K562 (cell line): Measurements from ENCODE around the gene NDOR1. TPM values are rescaled to one million over a fixed set of nuclear protein-coding genes. Genes with fewer than 3 reads are reported as not detected.

ENCODE experiments used
- ARNT ChIP-seq, 2 experiments: fragments of 450-650 bp; IDR thresholded peaks; 2 replicates each; pipeline ENCODE4 v1.6.1; 2016; ENCODE audit warnings: mild to moderate bottlenecking in 1 of 2
- CHD2 ChIP-seq: IDR thresholded peaks from 2 replicates; pipeline ENCODE4 v1.6.1; 2011; ENCODE audit warnings: low read depth, low read length
- CREB1 ChIP-seq, 2 experiments: sonication (generic) in 1 of 2; formaldehyde crosslinking in 1 of 2; IDR thresholded peaks; 2 replicates each; pipeline versions ENCODE4 v1.6.1 to v1.8.0; 2012 to 2022; ENCODE audit warnings: inconsistent platforms in 1 of 2, mild to moderate bottlenecking in 1 of 2, missing genetic modification reagents in 1 of 2, moderate library complexity in 1 of 2
- ESRRB ChIP-seq: fragments of 250-450 bp; sonication (Bioruptor Pico); IDR thresholded peaks from 2 replicates; pipeline ENCODE4 v1.5.0; 2020; ENCODE audit warnings: mild to moderate bottlenecking, moderate library complexity, borderline replicate concordance
- GATA2 ChIP-seq: sonication (generic); formaldehyde crosslinking; IDR thresholded peaks from 2 replicates; pipeline ENCODE4 v1.4.0; 2020; ENCODE audit warnings: mild to moderate bottlenecking, missing genetic modification reagents
- HSF4 ChIP-seq: fragments of 250-450 bp; sonication (Bioruptor Pico); IDR thresholded peaks from 2 replicates; pipeline ENCODE4 v2.1.2; 2022; ENCODE audit warnings: mild to moderate bottlenecking, moderate library complexity, borderline replicate concordance
- KLF13 ChIP-seq: fragments of 450-650 bp; IDR thresholded peaks from 2 replicates; pipeline ENCODE4 v1.6.1; 2016; ENCODE audit warnings: missing genetic modification characterization, low read depth, mild to moderate bottlenecking, missing compliant biosample characterization, moderate library complexity, borderline replicate concordance
- MAFF ChIP-seq: IDR thresholded peaks from 2 replicates; pipeline ENCODE4 v1.6.1; 2012; ENCODE audit warnings: low read length, improper control_type of control experiment
- MTA2 ChIP-seq: fragments of 450-650 bp; IDR thresholded peaks from 2 replicates; pipeline ENCODE4 v1.6.1; 2016; ENCODE audit warnings: low read depth
- NELFE ChIP-seq: IDR thresholded peaks from 2 replicates; pipeline ENCODE4 v1.6.1; 2011; ENCODE audit warnings: mild to moderate bottlenecking; ENCODE audit not compliant: insufficient read depth, insufficient read length
- NFIX ChIP-seq: fragments of 250-450 bp; sonication (Bioruptor Pico); IDR thresholded peaks from 2 replicates; pipeline ENCODE4 v1.4.0; 2020; ENCODE audit warnings: low read depth, mild to moderate bottlenecking, moderate library complexity
- NFRKB ChIP-seq: fragments of 450-650 bp; IDR thresholded peaks from 2 replicates; pipeline ENCODE4 v1.6.1; 2016; ENCODE audit warnings: low read depth
- PHB2 ChIP-seq: fragments of 450-650 bp; IDR thresholded peaks from 2 replicates; pipeline ENCODE4 v1.6.1; 2017; ENCODE audit warnings: low read depth
- PHF21A ChIP-seq: fragments of 450-650 bp; IDR thresholded peaks from 2 replicates; pipeline ENCODE4 v1.6.1; 2017; ENCODE audit warnings: low read depth, borderline replicate concordance
- SMAD4 ChIP-seq: fragments of 250-450 bp; sonication (Bioruptor Pico); conservative IDR thresholded peaks from 2 replicates; pipeline ENCODE4 v1.8.0; 2021; ENCODE audit warnings: inconsistent platforms, mild to moderate bottlenecking, moderate library complexity
- SMARCC2 ChIP-seq: fragments of 450-650 bp; IDR thresholded peaks from 2 replicates; pipeline ENCODE4 v1.6.1; 2017; ENCODE audit warnings: antibody characterized with exemption, moderate library complexity, mild to moderate bottlenecking, low read depth
- STAT6 ChIP-seq: sonication (generic); formaldehyde crosslinking; IDR thresholded peaks from 2 replicates; pipeline ENCODE4 v1.8.1; 2023; ENCODE audit warnings: mild to moderate bottlenecking, missing genetic modification reagents
- TARDBP ChIP-seq: fragments of 450-650 bp; IDR thresholded peaks from 2 replicates; pipeline ENCODE4 v1.6.1; 2016
- ZNF354B ChIP-seq: fragments of 250-450 bp; sonication (Bioruptor Pico); IDR thresholded peaks from 2 replicates; pipeline ENCODE4 v1.4.0; 2020
- ZNF586 ChIP-seq: fragments of 450-650 bp; formaldehyde crosslinking; conservative IDR thresholded peaks from 2 replicates; pipeline ENCODE4 v1.4.0; 2020; ENCODE audit warnings: mild to moderate bottlenecking, moderate library complexity
- polyA plus RNA-seq, 8 experiments: library from polyadenylated mRNA; depleted of rRNA in 4 of 8; stranded (reverse) in 5 of 8; unstranded in 3 of 8; fragments of >200 nt; fragmentation: Nextera tagmentation in 2 of 8; fragmentation: Illumina TruSeq in 1 of 8; extraction: Ambion mirVana in 2 of 8; extraction: Trizol in 1 of 8; gene quantifications; 2 replicates each; pipeline versions ENCODE4 v1.2.1 to v1.2.3, GENCODE V29; 2011 to 2014; ENCODE audit warnings: inconsistent platforms in 1 of 8, missing spikeins in 1 of 8
- total RNA-seq, 7 experiments: library from RNA; depleted of rRNA in 6 of 7; stranded (reverse); fragments of >200 nt in 6 of 7; fragmentation: Illumina TruSeq in 2 of 7; extraction: Trizol in 2 of 7; gene quantifications; 2 replicates each; pipeline versions ENCODE4 v1.2.1 to v1.2.3, GENCODE V29; 2011 to 2021; ENCODE audit warnings: low replicate concordance in 1 of 7
- TF ChIP-seq, protein P1 (sequence below): sonication (generic); formaldehyde crosslinking; IDR thresholded peaks from 2 replicates; pipeline ENCODE4 v1.8.0; 2023; ENCODE audit warnings: missing genetic modification reagents, mild to moderate bottlenecking, borderline replicate concordance

NDOR1 gene
- total and polyA plus RNA-seq, 9 of the 15 experiments (the other 6 are each of a cell fraction or from before 2014, with no cell fraction given): 0.06 to 36.9 (median 6.9) TPM

DNA sequence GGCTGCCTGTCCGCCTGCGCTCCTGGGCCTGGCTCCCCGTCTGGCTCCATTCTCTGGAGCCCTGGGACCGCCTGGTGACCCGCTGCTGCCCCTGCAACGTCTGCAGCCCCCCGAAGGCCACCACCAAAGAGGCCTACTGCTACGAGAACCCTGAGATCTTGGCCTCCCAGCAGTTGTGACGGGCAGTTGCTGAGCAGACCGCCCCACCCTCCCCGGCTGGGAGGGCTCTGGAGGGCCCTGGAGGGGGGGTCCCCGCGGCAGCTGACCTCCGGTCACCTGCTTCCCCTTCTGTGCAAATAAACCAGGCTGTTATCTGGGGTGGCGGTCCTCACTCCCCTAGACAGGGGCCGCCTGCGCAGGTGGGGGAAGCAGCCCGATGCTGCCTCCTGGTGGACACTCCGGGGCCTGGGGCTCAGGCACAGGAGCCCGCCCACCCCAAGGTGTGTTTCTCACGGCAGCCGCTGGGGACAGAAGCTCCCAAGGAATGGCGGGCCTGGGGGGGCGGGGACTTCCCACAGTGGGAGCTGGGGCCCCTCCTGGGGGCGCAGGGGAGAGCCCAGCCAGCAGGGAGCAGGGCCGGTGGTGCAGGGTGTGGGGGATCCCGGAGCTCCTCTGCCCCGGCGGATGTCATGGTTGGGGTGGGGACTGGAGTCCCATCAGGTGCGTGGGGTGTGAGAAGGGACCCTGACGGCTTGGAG is 30.9 kb downstream of the NDOR1 start (continued):
- TF ChIP-seq STAT6 (CRISPR knock-in tag) (0 out of 2 replicates have a peak, but pooled peaks have one; percentile 76), NFRKB (no peak), NELFE (no peak), HSF4 (CRISPR knock-in tag) (no peak), SMAD4 (CRISPR knock-in tag) (peak; percentile 95), ZNF354B (CRISPR knock-in tag) (no peak), MTA2 (peak; percentile 71), PHB2 (no peak), CHD2 (no peak; the same call in 1 of the 2 replicates), NFIX (CRISPR knock-in tag) (no peak), MAFF (no peak), PHF21A (0 out of 2 replicates have a peak, but pooled peaks have one; percentile 56), CREB1 (IDR thresholded peaks at IDR 0.05) (0 out of 2 replicates have a peak, but pooled peaks have one; percentile 33), CREB1 (CRISPR knock-in tag; IDR thresholded peaks at IDR 0.05) (peak; percentile 71; the same call in 1 of the 2 replicates), ZNF586 (no peak), TARDBP (peak; percentile 68; the same call in 1 of the 2 replicates), SMARCC2 (no peak), GATA2 (CRISPR knock-in tag) (peak; percentile 89), ESRRB (CRISPR knock-in tag) (no peak), ARNT (IDR thresholded peaks at IDR 0.05) (no peak), KLF13 (peak; percentile 91)
- TF ChIP-seq, protein P1, sequence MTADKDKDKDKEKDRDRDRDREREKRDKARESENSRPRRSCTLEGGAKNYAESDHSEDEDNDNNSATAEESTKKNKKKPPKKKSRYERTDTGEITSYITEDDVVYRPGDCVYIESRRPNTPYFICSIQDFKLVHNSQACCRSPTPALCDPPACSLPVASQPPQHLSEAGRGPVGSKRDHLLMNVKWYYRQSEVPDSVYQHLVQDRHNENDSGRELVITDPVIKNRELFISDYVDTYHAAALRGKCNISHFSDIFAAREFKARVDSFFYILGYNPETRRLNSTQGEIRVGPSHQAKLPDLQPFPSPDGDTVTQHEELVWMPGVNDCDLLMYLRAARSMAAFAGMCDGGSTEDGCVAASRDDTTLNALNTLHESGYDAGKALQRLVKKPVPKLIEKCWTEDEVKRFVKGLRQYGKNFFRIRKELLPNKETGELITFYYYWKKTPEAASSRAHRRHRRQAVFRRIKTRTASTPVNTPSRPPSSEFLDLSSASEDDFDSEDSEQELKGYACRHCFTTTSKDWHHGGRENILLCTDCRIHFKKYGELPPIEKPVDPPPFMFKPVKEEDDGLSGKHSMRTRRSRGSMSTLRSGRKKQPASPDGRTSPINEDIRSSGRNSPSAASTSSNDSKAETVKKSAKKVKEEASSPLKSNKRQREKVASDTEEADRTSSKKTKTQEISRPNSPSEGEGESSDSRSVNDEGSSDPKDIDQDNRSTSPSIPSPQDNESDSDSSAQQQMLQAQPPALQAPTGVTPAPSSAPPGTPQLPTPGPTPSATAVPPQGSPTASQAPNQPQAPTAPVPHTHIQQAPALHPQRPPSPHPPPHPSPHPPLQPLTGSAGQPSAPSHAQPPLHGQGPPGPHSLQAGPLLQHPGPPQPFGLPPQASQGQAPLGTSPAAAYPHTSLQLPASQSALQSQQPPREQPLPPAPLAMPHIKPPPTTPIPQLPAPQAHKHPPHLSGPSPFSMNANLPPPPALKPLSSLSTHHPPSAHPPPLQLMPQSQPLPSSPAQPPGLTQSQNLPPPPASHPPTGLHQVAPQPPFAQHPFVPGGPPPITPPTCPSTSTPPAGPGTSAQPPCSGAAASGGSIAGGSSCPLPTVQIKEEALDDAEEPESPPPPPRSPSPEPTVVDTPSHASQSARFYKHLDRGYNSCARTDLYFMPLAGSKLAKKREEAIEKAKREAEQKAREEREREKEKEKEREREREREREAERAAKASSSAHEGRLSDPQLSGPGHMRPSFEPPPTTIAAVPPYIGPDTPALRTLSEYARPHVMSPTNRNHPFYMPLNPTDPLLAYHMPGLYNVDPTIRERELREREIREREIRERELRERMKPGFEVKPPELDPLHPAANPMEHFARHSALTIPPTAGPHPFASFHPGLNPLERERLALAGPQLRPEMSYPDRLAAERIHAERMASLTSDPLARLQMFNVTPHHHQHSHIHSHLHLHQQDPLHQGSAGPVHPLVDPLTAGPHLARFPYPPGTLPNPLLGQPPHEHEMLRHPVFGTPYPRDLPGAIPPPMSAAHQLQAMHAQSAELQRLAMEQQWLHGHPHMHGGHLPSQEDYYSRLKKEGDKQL (CRISPR knock-in tag): 0 out of 2 replicates have a peak, but pooled peaks have one; percentile 32
